ENCODE measurements around the gene SCUBE1.
A peak's percentile ranks its signal among the peaks of the same experiment; 100 is the strongest.

The SCUBE1 gene

DNA sequence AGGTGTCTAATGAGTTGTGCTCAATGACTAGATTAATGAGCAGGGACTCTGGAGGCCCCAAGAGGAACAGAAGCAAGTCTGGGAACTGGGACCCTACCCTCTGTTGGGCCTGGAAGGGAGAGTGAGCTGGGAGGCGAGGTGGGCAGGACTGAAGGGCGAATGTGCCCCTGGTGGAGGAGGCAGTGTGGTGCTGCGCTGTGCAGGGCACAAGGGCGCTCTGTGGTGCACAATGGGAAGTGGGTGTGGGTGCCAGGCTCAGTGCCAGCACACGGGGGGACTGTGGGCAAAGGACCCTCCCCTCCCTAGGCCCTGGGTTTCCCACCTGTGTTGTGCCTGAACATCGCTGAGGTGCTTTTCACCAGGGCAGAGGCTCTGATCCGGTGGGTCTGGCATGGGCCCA is 98.8 kb downstream of the SCUBE1 start:
- Histone ChIP-seq H3K4me1 (peaks cover 5 to 79% (median 54%) of the 10 kb centered on the region in 10 experiments; a peak in 19 of 20 replicates), H3K36me3 (no peaks in the 10 kb centered on the region), H3K27me3 (no peaks in the 10 kb centered on the region), H3K9me3 (replicated peaks in 1 of 11) (no peaks in the 10 kb centered on the region), H3K4me2 (peak overlapping the region in 8 of 11 experiments; percentile 14 to 91 (median 73); a peak in 10 of 22 replicates), H4K20me1 (peaks cover 0 to 24% (median 0%) of the 10 kb centered on the region in 11 experiments; a peak in 2 of 22 replicates), H3K9ac (peak overlapping the region in 1 of 11 experiments; percentile 14; a peak in 1 of 22 replicates), H3K27ac (0 out of 22 replicates have a peak overlapping the region, but pooled peaks of 1 of the 11 experiments have one; percentile 38), H3K4me3 (no peak overlapping the region)
- no peak for TF ChIP-seq Cebpa-rat (IDR thresholded peaks at IDR 0.05)

- no peaks in the 10 kb centered on the region for H3K9me3 ChIP-seq (replicated peaks in 1 of 11)
- TF ChIP-seq Cebpa-rat (IDR thresholded peaks at IDR 0.05), result no peak
- peak overlapping the region in 1 of 11 experiments; percentile 14; a peak in 1 of 22 replicates for H3K9ac ChIP-seq
- H3K4me3 ChIP-seq, result no peak overlapping the region
- H4K20me1 ChIP-seq, result peaks cover 0 to 28% (median 0%) of the 10 kb centered on the region in 11 experiments; a peak in 3 of 22 replicates
- H3K36me3 ChIP-seq, result no peaks in the 10 kb centered on the region
- peaks cover 5 to 80% (median 54%) of the 10 kb centered on the region in 10 experiments; a peak in 19 of 20 replicates for H3K4me1 ChIP-seq
- H3K27me3 ChIP-seq, result no peaks in the 10 kb centered on the region
- H3K4me2 ChIP-seq, result peak overlapping the region in 1 of 11 experiments; percentile 7; a peak in 1 of 22 replicates
- no peak overlapping the region; a peak in 1 of 22 replicates for H3K27ac ChIP-seq
These were observed 99.8 kb downstream of the SCUBE1 start for GRCh38 chr22:43243324-43243723.

DNA sequence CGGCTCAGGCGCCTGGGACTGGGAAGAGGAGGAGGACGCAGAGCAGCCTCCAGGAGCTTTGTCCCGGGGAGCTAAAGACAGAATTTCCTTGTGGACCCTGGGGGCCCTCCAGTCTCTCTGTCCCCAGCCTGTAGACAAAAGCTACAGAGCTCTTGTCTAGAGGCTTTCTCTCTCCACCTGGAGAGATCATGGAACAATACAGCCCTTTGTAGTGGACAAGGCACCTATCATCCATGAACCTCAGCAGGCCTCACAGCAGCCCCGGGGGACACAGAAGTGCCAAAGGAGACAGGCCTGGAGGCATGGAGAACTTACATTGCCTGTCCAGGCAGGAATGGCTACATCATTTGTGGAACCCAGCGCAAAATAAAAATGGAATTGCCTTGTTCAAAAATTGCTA is 100.5 kb downstream of the SCUBE1 start:
- no peaks in the 10 kb centered on the region for H3K9me3 ChIP-seq (replicated peaks in 1 of 11)
- peaks cover 0 to 29% (median 0%) of the 10 kb centered on the region in 11 experiments; a peak in 3 of 22 replicates for H4K20me1 ChIP-seq
- no peaks in the 10 kb centered on the region for H3K27me3 ChIP-seq
- H3K27ac ChIP-seq, result no peak overlapping the region; a peak in 1 of 22 replicates
- no peaks in the 10 kb centered on the region for H3K36me3 ChIP-seq
- no peak for TF ChIP-seq Cebpa-rat (IDR thresholded peaks at IDR 0.05)
- H3K4me1 ChIP-seq, result peaks cover 9 to 80% (median 54%) of the 10 kb centered on the region in 10 experiments
- H3K4me3 ChIP-seq, result no peak overlapping the region
- H3K9ac ChIP-seq, result 0 out of 22 replicates have a peak overlapping the region, but pooled peaks of 1 of the 11 experiments have one; percentile 7
- H3K4me2 ChIP-seq, result peak overlapping the region in 1 of 11 experiments; percentile 7; a peak in 1 of 22 replicates

- H3K9ac ChIP-seq, result no peak overlapping the region
- no peak for TF ChIP-seq Cebpa-rat (IDR thresholded peaks at IDR 0.05)
- no peak overlapping the region for H3K27ac ChIP-seq
- no peaks in the 10 kb centered on the region for H3K9me3 ChIP-seq (replicated peaks in 1 of 11)
- H4K20me1 ChIP-seq, result peaks cover 0 to 29% (median 0%) of the 10 kb centered on the region in 11 experiments; a peak in 3 of 22 replicates
- H3K27me3 ChIP-seq, result no peaks in the 10 kb centered on the region
- no peaks in the 10 kb centered on the region for H3K36me3 ChIP-seq
- H3K4me2 ChIP-seq, result no peak overlapping the region
- H3K4me3 ChIP-seq, result no peak overlapping the region
- peaks cover 15 to 80% (median 54%) of the 10 kb centered on the region in 10 experiments for H3K4me1 ChIP-seq
These were observed 101.3 kb downstream of the SCUBE1 start for GRCh38 chr22:43241699-43242386.

DNA sequence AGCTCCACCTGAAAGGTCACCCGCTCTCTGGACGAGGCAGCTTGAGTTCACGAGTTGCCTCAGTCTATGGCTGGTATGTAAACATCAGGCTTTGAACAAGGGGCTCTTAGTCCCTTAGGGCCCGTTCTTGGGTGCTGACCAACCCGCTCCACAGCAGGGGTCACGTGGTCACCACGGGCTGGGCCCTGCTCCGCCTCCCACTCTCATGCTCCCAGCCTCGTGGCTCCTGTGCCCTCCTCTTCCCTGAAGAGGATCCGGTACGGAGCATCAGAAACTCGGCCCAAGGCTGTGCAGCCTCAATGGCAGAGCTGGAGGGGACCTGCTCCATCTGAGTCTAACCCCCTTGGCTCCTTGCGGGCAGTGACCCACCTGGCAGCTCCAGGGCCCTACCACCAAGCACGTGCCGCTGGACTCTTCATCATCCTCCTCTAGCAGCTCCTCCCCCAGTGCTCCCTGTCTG is 102.0 kb downstream of the SCUBE1 start:
- Histone ChIP-seq H3K27ac (no peak overlapping the region), H3K4me2 (no peak overlapping the region), H3K9me3 (replicated peaks in 1 of 11) (no peaks in the 10 kb centered on the region), H3K27me3 (no peaks in the 10 kb centered on the region), H3K9ac (no peak overlapping the region), H3K4me3 (no peak overlapping the region), H3K4me1 (peaks cover 14 to 80% (median 54%) of the 10 kb centered on the region in 10 experiments), H3K36me3 (no peaks in the 10 kb centered on the region), H4K20me1 (peaks cover 0 to 29% (median 0%) of the 10 kb centered on the region in 11 experiments; a peak in 3 of 22 replicates)
- TF ChIP-seq Cebpa-rat (IDR thresholded peaks at IDR 0.05), result no peak

DNA sequence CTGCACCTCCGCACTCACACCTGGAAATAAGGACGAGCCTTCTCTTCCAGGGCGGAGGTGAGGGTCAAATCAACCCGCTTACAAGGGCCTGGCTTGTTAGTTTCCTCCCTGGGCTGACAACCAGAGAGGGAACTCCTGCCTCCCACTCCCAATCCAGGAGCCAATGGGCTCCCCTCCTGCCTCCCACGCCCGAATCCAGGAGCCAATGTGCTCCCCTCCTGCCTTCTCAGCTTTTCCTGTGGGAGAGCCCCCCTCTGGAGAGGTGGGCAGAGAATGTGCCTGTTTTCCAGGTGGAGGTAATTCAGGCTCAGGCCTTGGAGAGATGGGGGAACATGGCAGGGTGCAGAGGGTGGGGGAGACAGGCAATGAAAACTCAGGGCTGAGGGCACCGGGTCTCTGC is 102.6 kb downstream of the SCUBE1 start:
- Histone ChIP-seq H3K9me3 (replicated peaks in 1 of 11) (no peaks in the 10 kb centered on the region), H3K4me3 (no peak overlapping the region), H3K9ac (no peak overlapping the region), H3K4me2 (0 out of 22 replicates have a peak overlapping the region, but pooled peaks of 1 of the 11 experiments have one; percentile 91), H3K4me1 (peaks cover 10 to 80% (median 52%) of the 10 kb centered on the region in 10 experiments), H3K27ac (no peak overlapping the region), H3K36me3 (no peaks in the 10 kb centered on the region), H3K27me3 (no peaks in the 10 kb centered on the region), H4K20me1 (peaks cover 0 to 29% (median 0%) of the 10 kb centered on the region in 11 experiments; a peak in 3 of 22 replicates)
- no peak for TF ChIP-seq Cebpa-rat (IDR thresholded peaks at IDR 0.05)

- peak overlapping the region in 6 of 11 experiments; percentile 0 to 92 (median 34); a peak in 6 of 22 replicates for H3K4me2 ChIP-seq
- H3K9ac ChIP-seq, result no peak overlapping the region
- no peak overlapping the region for H3K4me3 ChIP-seq
- peaks cover 10 to 75% (median 46%) of the 10 kb centered on the region in 10 experiments for H3K4me1 ChIP-seq
- no peaks in the 10 kb centered on the region for H3K9me3 ChIP-seq (replicated peaks in 1 of 11)
- H3K27ac ChIP-seq, result no peak overlapping the region
- no peak for TF ChIP-seq Cebpa-rat (IDR thresholded peaks at IDR 0.05)
- no peaks in the 10 kb centered on the region for H3K36me3 ChIP-seq
- H4K20me1 ChIP-seq, result peaks cover 0 to 29% (median 0%) of the 10 kb centered on the region in 11 experiments; a peak in 3 of 22 replicates
- no peaks in the 10 kb centered on the region for H3K27me3 ChIP-seq
These were observed 103.2 kb downstream of the SCUBE1 start for GRCh38 chr22:43239956-43240355.

DNA sequence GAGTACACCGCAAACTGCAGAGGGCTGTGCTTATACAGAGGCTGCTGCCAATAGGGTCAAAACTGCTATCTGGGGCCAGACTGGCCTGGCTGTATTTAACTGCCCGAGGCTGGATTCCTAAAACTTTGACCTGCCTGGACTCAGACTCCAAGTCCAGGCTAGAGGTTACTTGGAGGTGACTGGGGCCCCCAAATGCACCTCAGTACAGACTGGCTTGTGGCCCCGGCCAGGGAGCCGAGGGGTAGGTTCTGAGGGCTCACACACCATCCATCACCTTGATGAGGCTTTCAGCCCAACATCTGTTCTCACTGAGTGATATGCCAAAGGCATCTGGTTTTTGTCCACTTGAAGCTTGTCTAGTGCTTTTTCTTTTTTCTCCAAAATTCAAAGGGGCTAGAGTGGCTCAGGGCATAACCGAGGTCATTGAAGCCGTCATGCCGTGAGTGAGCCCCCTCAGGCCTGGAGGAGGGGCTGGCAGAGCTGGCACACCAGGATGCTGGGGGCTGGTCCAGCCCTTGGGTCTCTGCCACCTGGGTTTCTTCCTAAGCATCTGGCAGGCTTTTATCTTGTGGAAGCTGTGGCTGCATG is 103.9 kb downstream of the SCUBE1 start:
- Histone ChIP-seq H3K4me2 (peak overlapping the region in 7 of 11 experiments; percentile 0 to 92 (median 28); a peak in 6 of 22 replicates), H3K4me3 (no peak overlapping the region), H3K4me1 (peaks cover 10 to 68% (median 40%) of the 10 kb centered on the region in 10 experiments), H3K9ac (no peak overlapping the region), H3K9me3 (replicated peaks in 1 of 11) (no peaks in the 10 kb centered on the region), H3K36me3 (no peaks in the 10 kb centered on the region), H3K27ac (no peak overlapping the region), H3K27me3 (no peaks in the 10 kb centered on the region), H4K20me1 (peaks cover 0 to 29% (median 0%) of the 10 kb centered on the region in 11 experiments; a peak in 3 of 22 replicates)
- TF ChIP-seq Cebpa-rat (IDR thresholded peaks at IDR 0.05), result no peak

GRCh38 chr22:43238526-43239006 is 104.6 kb downstream of the SCUBE1 start:
- H3K36me3 ChIP-seq, result no peaks in the 10 kb centered on the region
- no peaks in the 10 kb centered on the region for H3K9me3 ChIP-seq (replicated peaks in 1 of 11)
- H3K4me1 ChIP-seq, result peaks cover 10 to 61% (median 40%) of the 10 kb centered on the region in 10 experiments
- no peak overlapping the region for H3K27ac ChIP-seq
- H3K4me3 ChIP-seq, result no peak overlapping the region
- H3K27me3 ChIP-seq, result no peaks in the 10 kb centered on the region
- no peak for TF ChIP-seq Cebpa-rat (IDR thresholded peaks at IDR 0.05)
- peaks cover 0 to 29% (median 0%) of the 10 kb centered on the region in 11 experiments; a peak in 3 of 22 replicates for H4K20me1 ChIP-seq
- H3K4me2 ChIP-seq, result peak overlapping the region in 7 of 11 experiments; percentile 58 to 95 (median 85); a peak in 12 of 22 replicates
- H3K9ac ChIP-seq, result no peak overlapping the region

Data from BLaER1 treated with 17β-estradiol and CSF1 and Interleukin-3, amounts not matched to agents 10 nM and 100 nM (cell line).